ENCODE data around the gene LARP1. TPM values are rescaled to one million over a fixed set of nuclear protein-coding genes. Genes with fewer than 3 reads are reported as not detected.

LARP1 gene
- total RNA-seq, 1 donor from 2014 or later: 243 TPM

DNA sequence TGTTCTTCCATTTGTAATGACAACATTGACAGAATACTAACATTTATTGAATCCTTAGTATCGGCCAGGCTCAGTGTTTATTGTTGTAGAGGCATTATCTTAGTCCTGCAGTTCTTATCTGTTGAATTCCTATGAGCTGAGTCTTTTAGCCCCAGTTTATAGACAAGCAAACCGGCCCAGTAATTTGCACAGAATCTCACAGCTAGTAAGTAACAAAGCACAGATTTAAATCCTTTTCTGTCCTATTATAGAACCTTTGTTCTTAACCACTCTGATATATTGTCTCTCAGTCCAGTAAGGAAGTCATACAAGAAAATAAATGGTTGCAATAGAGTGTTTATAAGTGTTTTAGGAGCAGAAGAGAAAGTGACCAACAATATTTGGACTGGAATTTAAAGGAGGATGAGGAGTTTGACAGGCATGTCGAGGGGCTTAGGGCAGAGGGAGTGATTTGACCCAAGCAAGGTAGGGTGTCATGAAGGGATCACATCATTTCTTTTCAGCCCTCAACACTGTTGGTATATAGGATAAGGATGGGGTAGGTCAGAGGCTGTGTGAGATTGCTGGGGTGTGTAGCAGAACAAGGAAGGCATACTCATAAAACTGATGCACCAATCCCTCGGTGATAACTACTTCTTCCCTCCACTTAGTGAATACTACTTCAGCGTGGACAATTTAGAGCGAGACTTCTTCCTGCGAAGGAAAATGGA, 39.5 kb downstream of the LARP1 start:
- H3K4me1 Mint-ChIP-seq (ENCODE audit: low read depth, unreplicated experiment): peaks cover 13% of the 10 kb centered on the region
- no peaks in the 10 kb centered on the region for H3K27me3 Mint-ChIP-seq (ENCODE audit: low read depth, unreplicated experiment)
- TF ChIP-seq EZH2 (IDR thresholded peaks at IDR 0.05; ENCODE audit: insufficient read depth, low read length): no peak
- TF ChIP-seq, protein P1, sequence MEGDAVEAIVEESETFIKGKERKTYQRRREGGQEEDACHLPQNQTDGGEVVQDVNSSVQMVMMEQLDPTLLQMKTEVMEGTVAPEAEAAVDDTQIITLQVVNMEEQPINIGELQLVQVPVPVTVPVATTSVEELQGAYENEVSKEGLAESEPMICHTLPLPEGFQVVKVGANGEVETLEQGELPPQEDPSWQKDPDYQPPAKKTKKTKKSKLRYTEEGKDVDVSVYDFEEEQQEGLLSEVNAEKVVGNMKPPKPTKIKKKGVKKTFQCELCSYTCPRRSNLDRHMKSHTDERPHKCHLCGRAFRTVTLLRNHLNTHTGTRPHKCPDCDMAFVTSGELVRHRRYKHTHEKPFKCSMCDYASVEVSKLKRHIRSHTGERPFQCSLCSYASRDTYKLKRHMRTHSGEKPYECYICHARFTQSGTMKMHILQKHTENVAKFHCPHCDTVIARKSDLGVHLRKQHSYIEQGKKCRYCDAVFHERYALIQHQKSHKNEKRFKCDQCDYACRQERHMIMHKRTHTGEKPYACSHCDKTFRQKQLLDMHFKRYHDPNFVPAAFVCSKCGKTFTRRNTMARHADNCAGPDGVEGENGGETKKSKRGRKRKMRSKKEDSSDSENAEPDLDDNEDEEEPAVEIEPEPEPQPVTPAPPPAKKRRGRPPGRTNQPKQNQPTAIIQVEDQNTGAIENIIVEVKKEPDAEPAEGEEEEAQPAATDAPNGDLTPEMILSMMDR (IDR thresholded peaks at IDR 0.05; ENCODE audit: insufficient read depth, low read depth, low read length): no peak
- H4K20me1 ChIP-seq (ENCODE audit: insufficient read depth, low read length): peaks cover 82% of the 10 kb centered on the region
- H3K27ac Mint-ChIP-seq (ENCODE audit: unreplicated experiment): peak overlapping the region; percentile 49
- no peaks in the 10 kb centered on the region for H3K9me3 Mint-ChIP-seq (ENCODE audit: unreplicated experiment)
- peak overlapping the region; percentile 45 for H3K9ac ChIP-seq (ENCODE audit: low read length)
- DNase-seq (ENCODE audit: low read depth) (peak; percentile 71), FAIRE-seq (no peak)
- no peak overlapping the region for H3K4me3 Mint-ChIP-seq (ENCODE audit: unreplicated experiment)
- H3K4me3 ChIP-seq (ENCODE audit: insufficient read depth, low read depth, low read length): no peak overlapping the region
- H3K79me2 ChIP-seq (ENCODE audit: insufficient read depth, low read length): peaks cover 48% of the 10 kb centered on the region
- H3K36me3 ChIP-seq (ENCODE audit: insufficient read depth, low read length): peaks cover 55% of the 10 kb centered on the region
- no peaks in the 10 kb centered on the region for H3K27me3 ChIP-seq (ENCODE audit: insufficient read depth, low read length)
- H3K9me3 ChIP-seq (ENCODE audit: insufficient read depth, low read depth, low read length): no peaks in the 10 kb centered on the region
- peak overlapping the region; percentile 3 for H3K27ac ChIP-seq (ENCODE audit: low read depth, low read length)
- H3K4me2 ChIP-seq (ENCODE audit: low read length): peak overlapping the region; percentile 52
- H3K4me1 ChIP-seq (ENCODE audit: insufficient read depth, low read length): peaks cover 15% of the 10 kb centered on the region
- H2AFZ ChIP-seq (ENCODE audit: low read depth, low read length): no peak overlapping the region
- H3K36me3 Mint-ChIP-seq (ENCODE audit: low read depth, unreplicated experiment): peaks cover 36% of the 10 kb centered on the region

DNA sequence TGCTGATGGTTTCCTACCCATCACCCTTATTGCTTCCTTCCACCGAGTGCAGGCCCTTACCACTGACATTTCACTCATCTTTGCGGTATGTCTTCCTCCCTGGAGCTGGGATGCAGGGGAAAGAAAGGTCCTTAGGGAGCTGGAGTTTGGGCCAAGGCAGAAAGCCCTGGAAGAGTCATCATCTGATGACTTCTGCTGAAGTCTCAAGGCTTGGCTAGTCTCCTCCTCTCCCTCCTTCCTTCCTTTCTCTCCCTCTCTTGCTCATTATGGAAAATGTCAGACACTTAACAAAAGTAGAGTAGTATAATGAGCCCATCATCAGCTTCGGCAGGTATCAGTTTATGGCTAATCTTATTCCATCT, 40.0 kb downstream of the LARP1 start:
- Histone ChIP-seq H2AFZ (ENCODE audit: low read depth, low read length) (no peak overlapping the region), H3K4me1 (ENCODE audit: insufficient read depth, low read length) (peaks cover 15% of the 10 kb centered on the region), H3K27ac (ENCODE audit: low read depth, low read length) (peak overlapping the region; percentile 3), H3K4me2 (ENCODE audit: low read length) (peak overlapping the region; percentile 52), H3K9me3 (ENCODE audit: insufficient read depth, low read depth, low read length) (no peaks in the 10 kb centered on the region), H3K9ac (ENCODE audit: low read length) (no peak overlapping the region), H3K36me3 (ENCODE audit: insufficient read depth, low read length) (peaks cover 58% of the 10 kb centered on the region), H3K27me3 (ENCODE audit: insufficient read depth, low read length) (no peaks in the 10 kb centered on the region), H4K20me1 (ENCODE audit: insufficient read depth, low read length) (peaks cover 82% of the 10 kb centered on the region), H3K4me3 (ENCODE audit: insufficient read depth, low read depth, low read length) (no peak overlapping the region), H3K79me2 (ENCODE audit: insufficient read depth, low read length) (peaks cover 46% of the 10 kb centered on the region)
- FAIRE-seq (no peak), DNase-seq (ENCODE audit: low read depth) (no peak)
- H3K36me3 Mint-ChIP-seq (ENCODE audit: low read depth, unreplicated experiment): peaks cover 34% of the 10 kb centered on the region
- H3K27ac Mint-ChIP-seq (ENCODE audit: unreplicated experiment): peak overlapping the region; percentile 49
- H3K4me1 Mint-ChIP-seq (ENCODE audit: low read depth, unreplicated experiment): peaks cover 13% of the 10 kb centered on the region
- no peaks in the 10 kb centered on the region for H3K27me3 Mint-ChIP-seq (ENCODE audit: low read depth, unreplicated experiment)
- H3K4me3 Mint-ChIP-seq (ENCODE audit: unreplicated experiment): no peak overlapping the region
- TF ChIP-seq EZH2 (IDR thresholded peaks at IDR 0.05; ENCODE audit: insufficient read depth, low read length): no peak
- TF ChIP-seq, protein P1 (IDR thresholded peaks at IDR 0.05; ENCODE audit: insufficient read depth, low read depth, low read length): no peak
- no peaks in the 10 kb centered on the region for H3K9me3 Mint-ChIP-seq (ENCODE audit: unreplicated experiment)

- Histone ChIP-seq H3K9me3 (ENCODE audit: insufficient read depth, low read depth, low read length) (no peaks in the 10 kb centered on the region), H3K79me2 (ENCODE audit: insufficient read depth, low read length) (peaks cover 40% of the 10 kb centered on the region), H3K9ac (ENCODE audit: low read length) (no peak overlapping the region), H3K4me2 (ENCODE audit: low read length) (no peak overlapping the region), H3K36me3 (ENCODE audit: insufficient read depth, low read length) (peaks cover 67% of the 10 kb centered on the region), H3K4me3 (ENCODE audit: insufficient read depth, low read depth, low read length) (no peak overlapping the region), H3K27me3 (ENCODE audit: insufficient read depth, low read length) (no peaks in the 10 kb centered on the region), H2AFZ (ENCODE audit: low read depth, low read length) (no peak overlapping the region), H3K27ac (ENCODE audit: low read depth, low read length) (no peak overlapping the region), H3K4me1 (ENCODE audit: insufficient read depth, low read length) (peaks cover 28% of the 10 kb centered on the region), H4K20me1 (ENCODE audit: insufficient read depth, low read length) (peaks cover 82% of the 10 kb centered on the region)
- DNase-seq (ENCODE audit: low read depth): peak; percentile 52
- TF ChIP-seq, protein P1 (IDR thresholded peaks at IDR 0.05; ENCODE audit: insufficient read depth, low read depth, low read length): no peak
- TF ChIP-seq EZH2 (IDR thresholded peaks at IDR 0.05; ENCODE audit: insufficient read depth, low read length): no peak
- H3K4me3 Mint-ChIP-seq (ENCODE audit: unreplicated experiment): no peak overlapping the region
- no peak for FAIRE-seq
- peaks cover 16% of the 10 kb centered on the region for H3K4me1 Mint-ChIP-seq (ENCODE audit: low read depth, unreplicated experiment)
- peaks cover 42% of the 10 kb centered on the region for H3K36me3 Mint-ChIP-seq (ENCODE audit: low read depth, unreplicated experiment)
- no peaks in the 10 kb centered on the region for H3K9me3 Mint-ChIP-seq (ENCODE audit: unreplicated experiment)
- no peak overlapping the region for H3K27ac Mint-ChIP-seq (ENCODE audit: unreplicated experiment)
- H3K27me3 Mint-ChIP-seq (ENCODE audit: low read depth, unreplicated experiment): no peaks in the 10 kb centered on the region
These were observed 42.6 kb downstream of the LARP1 start for GRCh38 chr5:154797762-154798161.

Measured in astrocyte (in vitro differentiated cells and primary cell).